HPDE6-E6E7 (cell line): ENCODE data around the gene FBXO44.

ENCODE experiments used
- DNase-seq: peaks from one replicate; pipeline ENCODE4 v3.0.0; 2011; ENCODE audit warnings: missing footprints; ENCODE audit errors: extremely low spot score

The FBXO44 gene

DNA sequence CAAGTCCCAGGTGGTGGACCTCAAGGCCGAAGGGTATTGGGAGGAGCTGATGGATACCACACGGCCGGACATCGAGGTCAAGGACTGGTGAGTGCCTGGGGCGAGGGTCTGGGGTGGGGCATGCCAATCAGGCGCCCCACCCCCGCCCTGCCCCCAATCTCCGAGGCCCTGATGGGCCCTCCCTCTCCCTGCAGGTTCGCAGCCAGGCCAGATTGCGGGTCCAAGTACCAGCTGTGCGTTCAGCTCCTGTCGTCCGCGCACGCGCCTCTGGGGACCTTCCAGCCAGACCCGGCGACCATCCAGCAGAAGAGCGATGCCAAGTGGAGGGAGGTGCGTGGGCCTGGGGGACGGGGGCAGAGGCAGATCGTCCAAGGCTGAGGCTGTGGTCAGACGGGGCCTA, 3.9 kb downstream of the FBXO44 start:
- DNase-seq, result no peak

DNA sequence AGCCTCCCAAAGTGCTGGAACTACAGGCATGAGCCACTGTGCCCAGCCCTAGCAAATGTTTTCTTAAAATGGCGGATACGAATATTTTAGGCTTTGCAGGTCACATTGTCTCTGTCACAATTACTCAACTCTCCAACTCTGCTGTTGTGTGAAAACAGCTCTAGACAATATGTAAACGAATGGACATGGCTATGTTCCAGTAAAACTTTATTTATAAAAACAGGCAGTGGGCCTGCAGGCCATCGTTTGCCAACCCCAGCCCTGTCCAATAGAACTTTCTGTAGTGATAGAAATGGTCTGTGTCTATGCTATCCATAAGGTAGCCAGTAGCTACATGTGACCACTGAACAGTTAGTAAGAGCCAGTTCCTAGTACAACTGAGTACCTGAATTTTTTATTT, 5.1 kb downstream of the FBXO44 start:
- DNase-seq, result no peak

DNA sequence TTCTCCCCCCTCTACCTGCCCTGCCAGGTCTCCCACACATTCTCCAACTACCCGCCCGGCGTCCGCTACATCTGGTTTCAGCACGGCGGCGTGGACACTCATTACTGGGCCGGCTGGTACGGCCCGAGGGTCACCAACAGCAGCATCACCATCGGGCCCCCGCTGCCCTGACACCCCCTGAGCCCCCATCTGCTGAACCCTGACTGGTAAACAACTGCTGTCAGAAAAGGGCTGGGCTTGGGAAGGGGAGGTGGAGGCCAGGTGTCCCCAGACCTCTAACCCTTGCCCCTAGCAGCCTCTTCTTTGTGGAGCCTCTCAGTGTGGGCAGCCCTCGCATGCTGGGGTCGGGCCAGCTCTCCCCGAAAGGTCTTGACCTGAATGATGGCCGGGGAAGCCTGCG, 6.4 kb downstream of the FBXO44 start:
- DNase-seq, result no peak

DNA sequence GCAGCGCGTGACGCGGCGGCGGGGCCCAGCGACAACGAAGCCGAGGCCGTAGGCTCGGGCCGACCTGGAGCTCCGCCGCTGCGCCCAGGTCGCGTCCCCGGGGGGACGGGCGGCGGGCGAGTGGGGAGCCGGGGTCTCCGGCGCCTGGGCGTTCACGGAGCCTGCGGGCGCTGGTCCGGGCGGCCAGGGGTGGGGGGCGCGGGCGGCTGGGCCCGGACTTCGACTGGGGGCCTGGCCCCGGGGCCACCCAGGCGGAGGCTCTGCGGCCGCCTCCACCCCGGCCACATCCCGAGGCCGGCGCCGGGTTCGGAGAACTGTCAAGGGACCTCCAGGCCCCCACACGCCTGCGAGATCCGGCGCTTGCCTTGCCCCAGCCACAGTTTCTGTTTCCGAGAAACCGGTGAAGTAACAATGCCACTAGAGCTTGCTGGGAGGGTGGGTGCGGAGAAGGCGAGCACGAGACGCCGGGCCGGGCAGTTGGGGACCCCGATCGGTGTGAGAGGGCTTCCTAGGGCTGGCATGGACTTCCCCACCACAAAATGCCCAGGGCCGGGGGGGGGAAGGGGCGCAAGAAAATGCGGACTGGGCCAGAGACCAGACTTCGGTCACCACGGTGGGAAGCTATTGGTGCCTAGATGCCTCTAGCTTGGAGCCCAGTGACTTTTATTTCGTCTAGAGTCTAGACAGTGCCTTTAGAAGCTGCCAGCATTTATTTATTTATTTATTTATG, 9.8 kb downstream of the FBXO44 start:
- no peak for DNase-seq

DNA sequence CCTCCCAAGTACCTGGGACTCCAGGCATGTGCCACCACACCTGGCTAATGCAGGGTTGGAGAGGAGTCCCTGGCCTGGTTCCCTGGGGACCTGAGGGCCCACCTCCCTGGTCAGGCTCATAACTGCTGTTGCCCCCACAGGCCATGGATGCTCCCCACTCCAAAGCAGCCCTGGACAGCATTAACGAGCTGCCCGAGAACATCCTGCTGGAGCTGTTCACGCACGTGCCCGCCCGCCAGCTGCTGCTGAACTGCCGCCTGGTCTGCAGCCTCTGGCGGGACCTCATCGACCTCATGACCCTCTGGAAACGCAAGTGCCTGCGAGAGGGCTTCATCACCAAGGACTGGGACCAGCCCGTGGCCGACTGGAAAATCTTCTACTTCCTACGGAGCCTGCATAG, 13.8 kb downstream of the FBXO44 start:
- no peak for DNase-seq

DNA sequence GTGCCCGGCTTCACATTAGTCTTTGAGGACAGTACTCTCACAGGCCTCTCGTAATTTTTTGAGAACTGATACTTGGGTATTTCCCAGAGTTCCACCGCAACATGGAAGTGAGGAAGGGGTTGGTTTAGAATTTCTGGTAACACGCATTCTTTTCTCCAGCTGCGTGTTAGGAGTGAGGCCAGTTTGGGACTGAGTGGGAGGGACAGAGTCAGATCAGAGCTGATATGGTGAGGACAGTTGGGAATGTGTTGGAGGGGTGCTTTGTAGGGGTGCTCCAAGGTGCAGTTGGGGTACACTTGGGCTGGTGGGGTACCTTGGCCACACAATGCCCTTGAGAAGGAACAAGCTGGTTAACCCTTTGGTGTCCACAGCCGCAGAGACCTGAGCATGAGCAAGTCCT, 16.1 kb downstream of the FBXO44 start:
- DNase-seq, result no peak

DNA sequence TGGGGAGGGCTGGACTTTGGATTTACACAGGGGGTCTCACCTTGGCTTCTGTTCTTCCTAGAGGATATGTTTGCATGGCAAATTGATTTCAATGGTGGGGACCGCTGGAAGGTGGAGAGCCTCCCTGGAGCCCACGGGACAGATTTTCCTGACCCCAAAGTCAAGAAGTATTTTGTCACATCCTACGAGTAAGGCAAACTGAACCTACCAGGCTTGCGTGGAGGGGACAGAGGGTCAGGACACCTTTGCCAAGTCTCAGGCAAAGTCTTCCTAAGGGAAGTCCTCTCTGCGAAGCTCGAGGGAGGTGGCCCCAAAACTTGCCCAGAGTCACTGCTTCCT, 16.5 kb downstream of the FBXO44 start:
- DNase-seq, result no peak

DNA sequence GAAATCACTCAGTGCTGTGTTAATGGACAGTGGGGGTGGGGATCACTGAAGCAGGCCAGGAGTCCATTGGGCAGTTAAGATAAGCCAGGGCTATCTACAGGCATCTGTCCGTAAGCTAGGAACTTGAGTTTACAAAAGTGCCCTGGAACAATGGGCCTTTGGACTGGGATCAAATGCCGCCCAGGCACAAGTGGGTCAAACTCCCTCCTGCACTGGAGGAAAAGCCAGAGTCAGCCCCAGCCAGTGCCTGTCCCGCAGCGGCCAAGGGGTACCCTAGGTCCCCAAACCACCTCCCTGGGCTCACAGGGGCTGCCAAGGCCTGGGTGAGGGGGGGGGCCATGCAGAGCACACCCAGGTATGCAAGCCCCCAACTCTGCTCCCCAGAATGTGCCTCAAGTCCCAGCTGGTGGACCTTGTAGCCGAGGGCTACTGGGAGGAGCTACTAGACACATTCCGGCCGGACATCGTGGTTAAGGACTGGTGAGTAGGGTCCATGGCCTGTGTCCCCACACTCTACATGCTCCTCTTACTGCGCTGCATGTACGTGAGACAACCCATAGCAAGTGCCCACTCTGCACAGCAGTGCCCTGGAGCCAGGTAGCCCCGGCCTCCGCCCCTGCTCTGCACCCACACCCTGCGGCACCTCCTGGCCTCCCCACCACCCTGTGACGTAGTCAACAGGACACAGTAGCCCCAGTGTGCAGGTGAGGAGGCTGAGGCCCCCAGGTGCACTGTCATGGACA, 17.0 kb downstream of the FBXO44 start:
- DNase-seq, result no peak

DNA sequence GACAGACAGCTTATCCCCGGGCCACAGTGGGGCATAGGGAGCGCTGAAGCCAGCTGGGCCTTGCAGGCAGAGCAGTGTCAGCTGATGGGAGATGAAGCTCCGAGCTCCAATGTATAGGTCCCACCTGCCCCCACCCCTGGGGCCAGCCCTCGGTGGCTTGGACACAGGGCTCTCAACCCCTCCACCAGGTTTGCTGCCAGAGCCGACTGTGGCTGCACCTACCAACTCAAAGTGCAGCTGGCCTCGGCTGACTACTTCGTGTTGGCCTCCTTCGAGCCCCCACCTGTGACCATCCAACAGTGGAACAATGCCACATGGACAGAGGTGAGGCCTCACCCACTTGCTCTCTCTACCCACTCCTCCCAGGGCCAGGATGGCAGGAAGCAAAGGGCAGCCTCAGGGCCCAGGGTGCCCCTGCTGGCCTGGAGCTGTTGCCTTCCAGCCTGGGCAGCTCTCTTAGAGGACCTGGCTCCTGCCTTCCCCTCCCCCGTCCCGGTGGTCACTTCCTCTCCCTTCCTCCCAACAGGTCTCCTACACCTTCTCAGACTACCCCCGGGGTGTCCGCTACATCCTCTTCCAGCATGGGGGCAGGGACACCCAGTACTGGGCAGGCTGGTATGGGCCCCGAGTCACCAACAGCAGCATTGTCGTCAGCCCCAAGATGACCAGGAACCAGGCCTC, 18.6 kb downstream of the FBXO44 start:
- no peak for DNase-seq

DNA sequence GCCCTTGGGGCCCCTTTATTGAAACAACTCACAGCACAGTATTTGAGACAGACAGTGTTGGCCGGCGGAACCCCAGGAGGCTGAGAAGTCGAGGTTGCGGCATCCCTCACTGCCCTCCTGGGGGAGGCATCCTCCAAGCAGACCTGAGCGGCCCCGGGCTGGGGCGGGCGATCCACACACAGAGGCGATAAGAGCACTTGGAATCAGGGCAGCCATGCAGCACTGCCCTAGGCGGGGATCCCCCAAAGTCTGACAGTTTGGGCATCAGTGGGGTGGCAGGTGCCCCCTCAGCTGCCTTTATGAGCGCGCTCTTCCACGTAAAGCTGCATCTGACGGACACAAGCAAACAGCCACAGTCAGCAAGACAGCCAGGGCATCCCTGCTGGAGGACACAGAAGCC, 19.8 kb downstream of the FBXO44 start:
- no peak for DNase-seq

DNA sequence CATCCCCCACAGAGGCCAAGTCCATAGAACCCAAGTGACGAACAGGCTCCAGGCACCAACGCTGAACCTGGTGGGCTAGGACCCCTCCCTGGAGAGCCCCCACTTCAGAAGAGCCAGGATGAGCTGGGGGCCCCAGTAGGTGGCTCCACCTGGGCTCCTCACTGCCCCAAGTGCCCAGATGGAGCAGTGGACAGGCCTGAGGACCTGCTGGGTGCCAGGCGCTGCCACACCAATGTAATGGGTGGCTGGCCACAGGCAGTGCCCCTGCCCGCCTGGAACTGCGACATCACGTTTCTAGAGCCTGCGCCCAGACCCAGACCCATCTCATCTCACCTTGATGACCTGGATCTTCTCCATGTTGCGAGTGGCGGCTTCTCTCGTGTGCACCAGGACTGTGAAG, 20.6 kb downstream of the FBXO44 start:
- DNase-seq, result no peak

DNA sequence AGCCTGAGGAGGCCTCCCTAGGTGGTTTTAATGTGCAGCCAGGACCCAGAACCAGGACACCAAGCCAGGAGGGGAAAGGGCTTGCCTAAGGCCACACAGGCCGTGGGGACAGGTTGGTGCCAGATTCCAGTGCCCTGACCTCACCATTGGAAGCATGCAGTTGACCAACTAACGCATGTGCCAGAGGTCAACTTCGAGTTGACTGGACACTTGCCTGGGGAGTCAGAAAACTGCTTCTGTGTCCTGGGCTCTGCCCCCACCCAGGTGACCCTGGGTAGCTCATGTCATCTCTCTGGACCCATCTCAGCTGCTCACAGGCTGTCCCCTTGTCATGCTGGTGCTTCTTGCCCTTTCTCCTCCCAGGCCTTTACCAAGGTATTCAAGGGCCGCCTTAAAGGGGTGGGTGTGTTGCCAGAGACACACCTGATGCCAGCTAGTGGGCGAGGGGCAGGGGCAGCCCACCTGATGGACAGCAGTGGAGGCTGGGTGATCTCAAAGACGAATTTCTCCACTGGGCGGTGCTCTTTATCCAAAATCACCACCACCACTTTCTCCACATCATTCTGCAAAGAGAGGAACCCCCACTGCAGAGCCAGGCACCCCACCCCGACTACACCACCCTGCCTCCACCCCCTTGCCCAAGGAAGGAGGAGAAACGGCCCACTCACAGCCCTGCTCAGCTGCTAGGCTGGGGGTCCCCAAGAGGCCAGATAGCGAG, 21.9 kb downstream of the FBXO44 start:
- no peak for DNase-seq

DNA sequence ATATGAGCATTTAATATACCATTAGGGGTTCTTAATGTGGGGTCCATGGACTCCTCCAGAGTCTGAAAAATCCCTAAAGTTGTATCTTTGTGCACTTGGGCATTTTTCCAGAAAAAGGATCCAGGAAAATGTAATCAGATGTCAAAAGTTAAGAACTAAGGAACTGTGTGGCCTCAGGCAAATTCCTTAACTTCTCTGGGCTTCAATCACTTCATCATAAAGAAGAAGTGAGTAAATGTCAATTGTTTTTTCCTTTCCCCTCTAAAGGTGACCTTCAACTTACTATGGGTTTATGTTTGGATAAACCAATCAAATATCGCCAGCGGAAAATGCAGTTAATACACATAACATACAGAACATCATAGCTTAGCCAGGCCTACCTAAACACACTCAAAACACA, 23.8 kb downstream of the FBXO44 start:
- DNase-seq, result no peak

DNA sequence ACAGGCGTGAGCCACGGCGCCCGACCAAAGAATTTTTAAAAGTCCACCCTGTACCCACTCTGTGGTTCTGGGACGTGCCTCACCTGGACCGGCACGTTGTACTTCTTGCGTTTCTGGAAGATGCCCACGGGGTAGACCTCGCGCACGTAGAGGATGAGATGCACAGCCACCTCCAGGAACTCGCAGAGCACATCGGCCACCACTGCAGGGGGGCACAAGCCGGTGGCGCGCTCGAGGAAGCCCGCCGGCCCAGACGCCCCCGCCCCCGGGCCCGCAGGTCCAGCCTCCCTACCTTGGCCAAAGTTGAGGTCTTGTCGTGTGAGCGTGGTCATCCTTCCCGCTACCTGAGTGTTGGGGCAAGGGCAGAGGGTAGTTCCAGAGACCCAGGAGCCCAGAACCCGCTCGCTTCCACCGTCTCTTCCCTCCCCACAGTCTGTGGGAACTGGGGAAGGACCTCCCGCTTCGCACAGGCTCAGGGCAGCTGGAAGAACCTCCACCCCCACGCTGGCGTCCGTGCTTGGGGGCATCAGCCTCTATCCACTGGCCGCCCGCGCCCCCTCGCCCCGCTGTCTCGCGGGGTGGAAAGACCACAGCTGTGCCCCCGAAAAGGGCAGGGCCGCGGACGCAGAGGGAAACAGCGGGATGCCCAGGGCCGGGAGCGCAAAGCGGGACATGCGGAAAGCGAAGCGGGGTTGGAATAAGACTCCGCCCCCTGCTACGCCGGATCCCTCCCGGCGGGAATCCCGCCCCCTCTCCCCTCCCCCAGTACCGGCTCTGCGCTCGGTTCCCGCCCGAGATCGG, 25.8 kb downstream of the FBXO44 start:
- peak; percentile 34 for DNase-seq

DNA sequence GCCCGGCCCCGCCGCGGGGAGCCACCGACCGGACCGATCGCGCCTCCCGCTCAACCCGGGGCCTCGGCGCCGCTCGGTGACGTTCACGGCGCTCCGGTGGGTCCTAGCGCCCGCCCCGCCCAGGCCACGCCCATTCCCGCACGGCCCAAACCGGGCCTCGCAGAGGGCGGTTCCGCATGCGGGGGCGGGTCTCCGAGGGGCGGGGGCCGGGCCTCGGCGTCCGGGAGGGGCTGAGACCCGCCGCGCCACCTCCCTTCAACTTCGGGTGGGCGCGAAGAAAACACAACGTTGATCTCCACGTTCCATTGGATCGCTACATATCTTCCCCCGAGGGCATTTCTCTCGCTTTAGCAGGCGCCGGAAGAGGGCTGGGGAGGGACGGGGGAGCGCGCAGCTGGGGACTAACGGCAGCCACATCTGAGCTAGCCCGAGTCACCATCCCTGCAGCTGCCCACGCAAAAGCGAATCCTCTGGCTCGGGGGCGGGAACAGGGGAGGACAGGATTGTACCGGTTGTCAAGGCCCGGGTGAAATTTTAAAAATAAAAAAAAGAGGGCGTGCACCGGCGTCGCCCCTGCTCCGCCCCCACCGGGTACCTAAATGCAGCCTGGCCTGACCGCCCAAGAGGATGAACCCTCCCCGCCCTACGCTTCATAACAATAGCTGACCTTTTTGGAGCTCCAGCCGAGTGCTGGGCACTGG, 26.5 kb downstream of the FBXO44 start, which contains the start of gene MAD2L2:
TSS of gene MAD2L2 (minus strand) at position 78 of the 701 bp plus-strand sequence. CDS start 547 bp downstream, outside the sequence.
- DNase-seq, result peak; percentile 87

DNA sequence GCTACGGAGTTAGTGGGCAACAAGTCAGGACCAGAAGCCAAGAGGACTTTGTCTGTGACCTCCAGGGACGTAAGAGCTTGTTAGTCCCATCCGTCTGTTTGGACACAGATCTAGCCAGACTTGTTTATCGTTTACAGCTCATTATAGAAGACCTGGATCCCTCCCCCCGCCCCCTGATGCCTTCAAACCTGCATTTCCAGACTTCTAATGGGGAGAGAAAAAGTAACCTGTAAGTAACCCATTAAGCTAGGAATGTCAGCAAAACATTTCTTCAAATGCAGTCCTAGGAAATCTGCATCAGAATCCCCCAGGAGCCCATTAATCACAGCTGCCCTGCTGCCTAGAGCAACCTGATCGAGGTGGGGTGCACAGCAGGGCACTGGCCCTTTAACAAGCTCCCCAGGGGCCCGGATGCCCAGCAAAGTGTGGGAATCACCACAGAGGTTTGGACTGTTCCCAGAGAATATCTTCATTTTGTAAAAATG, 27.7 kb downstream of the FBXO44 start:
- no peak for DNase-seq

DNA sequence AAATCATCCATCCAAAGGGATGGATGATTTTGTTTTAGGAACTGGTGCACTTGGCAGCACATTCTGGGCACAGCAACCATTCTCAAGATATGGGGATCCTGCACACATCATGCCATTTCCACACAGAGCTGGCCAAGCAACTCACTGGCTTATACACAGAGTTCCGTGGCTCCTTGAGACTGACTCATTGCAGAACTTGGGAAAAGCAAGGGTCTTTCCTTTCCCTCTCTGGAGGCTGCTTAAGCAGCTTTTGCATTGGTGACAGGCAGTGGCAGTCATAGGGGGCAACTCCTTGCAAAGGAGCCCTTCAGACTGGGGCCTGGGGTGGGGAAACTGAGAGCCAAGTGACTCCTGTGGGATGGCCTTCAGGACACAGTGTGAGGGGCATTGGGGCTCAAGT, 28.1 kb downstream of the FBXO44 start:
- DNase-seq, result no peak

DNA sequence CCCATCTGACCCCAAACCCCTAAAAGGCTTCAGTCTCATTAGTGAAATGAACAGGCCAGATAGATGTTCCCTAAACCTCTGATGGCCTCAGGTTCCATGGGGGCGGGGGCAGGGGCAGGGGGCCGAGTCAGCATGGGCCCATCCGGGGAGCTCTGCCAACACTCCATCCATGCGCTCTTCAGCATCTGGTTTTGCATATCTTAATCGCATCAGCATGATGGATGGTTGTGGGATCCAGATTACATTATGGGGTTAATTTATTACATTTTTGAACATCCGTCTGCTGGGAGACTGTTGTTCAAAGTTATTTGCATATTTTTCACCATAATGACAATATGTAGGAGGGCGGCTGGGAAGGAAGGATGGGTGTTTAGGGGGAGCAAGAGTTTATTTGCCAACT, 29.4 kb downstream of the FBXO44 start:
- DNase-seq, result no peak

DNA sequence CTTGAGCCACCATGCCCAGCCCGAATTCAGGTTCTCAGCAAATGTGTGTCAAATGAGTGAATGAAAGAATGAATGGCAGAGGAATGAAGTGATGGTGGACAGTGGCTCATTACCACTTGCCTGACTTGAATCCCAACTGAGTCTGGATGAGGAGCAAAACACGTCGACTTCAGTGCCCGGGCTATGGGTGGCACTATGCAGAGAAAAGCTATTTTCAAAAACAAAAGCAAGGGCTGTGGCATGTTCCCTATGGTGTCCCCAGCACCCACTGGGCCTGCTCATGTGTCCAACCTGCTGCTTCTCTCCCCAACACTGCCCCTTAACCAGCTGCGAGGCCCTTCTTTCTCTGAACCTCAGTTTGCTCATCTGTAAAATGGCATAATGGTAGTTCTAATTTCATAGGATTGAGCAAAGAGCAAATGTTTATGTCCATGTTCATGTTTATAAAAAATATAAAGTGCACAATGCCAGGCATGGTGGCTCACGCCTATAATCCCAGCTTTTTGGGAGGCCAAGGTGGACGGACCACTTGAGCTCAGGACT, 30.6 kb downstream of the FBXO44 start:
- DNase-seq, result no peak

DNA sequence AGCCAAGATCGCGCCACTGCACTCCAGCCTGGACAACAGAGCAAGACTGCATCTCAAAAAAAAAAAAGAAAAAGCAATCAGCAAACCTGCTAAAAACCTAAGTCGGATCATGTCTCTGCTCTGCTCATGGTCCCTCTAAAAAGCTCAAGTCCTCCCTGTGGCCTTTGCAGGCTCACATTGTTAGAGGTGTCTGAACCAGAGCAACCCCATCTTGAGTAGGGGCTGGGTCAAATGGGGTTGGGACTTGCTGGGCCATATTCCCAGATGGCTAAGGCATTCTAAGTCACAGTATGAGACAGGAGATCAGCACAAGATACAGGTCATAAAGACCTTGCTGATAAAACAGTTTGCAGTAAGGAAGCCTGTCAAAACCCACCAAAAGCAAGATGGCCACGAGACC, 33.8 kb downstream of the FBXO44 start:
- no peak for DNase-seq
